Amygdala (tissue), 56 donors: ENCODE measurements around the gene PDE9A.
"Not testable (repeated sequence)": the region's sequence is repeated elsewhere in the genome, so short reads cannot be mapped to it uniquely, and the experiment has no call there.

Experiments used
- DNase-seq, 56 donors: peaks; one replicate each; lab custom pipeline; 2025; lab: John Stamatoyannopoulos, UW

PDE9A gene

GRCh38 chr21:42623694-42624093, 29.7 kb upstream of the PDE9A start:
- no peak for DNase-seq

- no peak for DNase-seq
Observed at GRCh38 chr21:42624095-42624790, 29.2 kb upstream of the PDE9A start.

- no peak for DNase-seq
Observed at GRCh38 chr21:42624936-42625335, 28.5 kb upstream of the PDE9A start.

- DNase-seq, result no peak
Observed at GRCh38 chr21:42626171-42626570, 27.2 kb upstream of the PDE9A start.

GRCh38 chr21:42627527-42628289, 25.7 kb upstream of the PDE9A start:
- DNase-seq, result no peak

GRCh38 chr21:42628466-42629061, 24.9 kb upstream of the PDE9A start:
- not testable (repeated sequence) for DNase-seq

GRCh38 chr21:42629933-42630589, 23.4 kb upstream of the PDE9A start:
- DNase-seq, result no peak

GRCh38 chr21:42630626-42631025, 22.8 kb upstream of the PDE9A start:
- DNase-seq, result no peak

- DNase-seq, result no peak
Observed at GRCh38 chr21:42631142-42631541, 22.3 kb upstream of the PDE9A start.

GRCh38 chr21:42632336-42632751, 21.1 kb upstream of the PDE9A start:
- DNase-seq, result no peak

GRCh38 chr21:42632771-42633690, 20.4 kb upstream of the PDE9A start:
- DNase-seq, result no peak

GRCh38 chr21:42633858-42634257, 19.6 kb upstream of the PDE9A start:
- DNase-seq, result no peak

GRCh38 chr21:42635848-42636519, 17.4 kb upstream of the PDE9A start:
- no peak for DNase-seq

GRCh38 chr21:42636520-42637266, 16.7 kb upstream of the PDE9A start:
- no peak for DNase-seq

GRCh38 chr21:42637267-42638041, 16.0 kb upstream of the PDE9A start:
- no peak for DNase-seq

- DNase-seq, result no peak
Observed at GRCh38 chr21:42638266-42638863, 15.1 kb upstream of the PDE9A start.

GRCh38 chr21:42639646-42640152, 13.7 kb upstream of the PDE9A start:
- DNase-seq, result no peak
